Ascending aorta (tissue), 2 donors: ENCODE measurements around the gene PPP2R2D. TPM values are rescaled to one million over a fixed set of nuclear protein-coding genes. Genes with fewer than 3 reads are reported as not detected.

Source experiments
- DNase-seq, 2 donors: peaks; one replicate each; pipeline ENCODE4 v3.0.0-alpha.2; 2019; ENCODE audit warnings: low spot score in 2 of 2
- H3K27ac ChIP-seq, 2 donors: fragments of 200-600 bp; sonication (generic); one replicate each; pipeline ENCODE4 v1.5.1; 2016 to 2017; ENCODE audit warnings: mild to moderate bottlenecking in 1 of 2
- H3K27me3 ChIP-seq: fragments of 200-600 bp; sonication (generic); one replicate; pipeline ENCODE4 v1.5.1; 2017
- H3K36me3 ChIP-seq, 2 donors: fragments of 200-600 bp; sonication (generic); one replicate each; pipeline ENCODE4 v1.5.1; 2016
- H3K4me1 ChIP-seq, 2 donors: fragments of 200-600 bp; sonication (generic); one replicate each; pipeline ENCODE4 v1.5.1; 2016 to 2017; ENCODE audit warnings: mild to moderate bottlenecking in 1 of 2
- H3K4me3 ChIP-seq, 2 donors: fragments of 200-600 bp; sonication (generic); one replicate each; pipeline ENCODE4 v1.5.1; 2016 to 2017; ENCODE audit warnings: mild to moderate bottlenecking in 1 of 2
- H3K9me3 ChIP-seq, 2 donors: fragments of 200-600 bp; sonication (generic); one replicate each; pipeline ENCODE4 v1.5.1; 2016
- intact Hi-C: fragments of 100-400 bp; cut with DNase I; formaldehyde crosslinking; loops from one replicate; pipeline ENCODE4 v1.15.1; 2023
- total RNA-seq: library from RNA; depleted of rRNA; stranded (reverse); fragments of >200 nt; gene quantifications from one replicate; pipeline ENCODE4 v1.1.0, GENCODE V29; 2016
- TF ChIP-seq, protein P1 (sequence below), 3 experiments: fragments of 200-600 bp in 2 of 3; fragments of 450-650 bp in 1 of 3; sonication (generic) in 2 of 3; IDR thresholded peaks; one replicate each; pipeline ENCODE4 v1.5.1; 2016 to 2019; ENCODE audit warnings: antibody characterized with exemption in 3 of 3, mild to moderate bottlenecking in 1 of 3, moderate library complexity in 1 of 3

The PPP2R2D gene
- total RNA-seq, 1 donor from 2014 or later = 11.8 TPM

DNA sequence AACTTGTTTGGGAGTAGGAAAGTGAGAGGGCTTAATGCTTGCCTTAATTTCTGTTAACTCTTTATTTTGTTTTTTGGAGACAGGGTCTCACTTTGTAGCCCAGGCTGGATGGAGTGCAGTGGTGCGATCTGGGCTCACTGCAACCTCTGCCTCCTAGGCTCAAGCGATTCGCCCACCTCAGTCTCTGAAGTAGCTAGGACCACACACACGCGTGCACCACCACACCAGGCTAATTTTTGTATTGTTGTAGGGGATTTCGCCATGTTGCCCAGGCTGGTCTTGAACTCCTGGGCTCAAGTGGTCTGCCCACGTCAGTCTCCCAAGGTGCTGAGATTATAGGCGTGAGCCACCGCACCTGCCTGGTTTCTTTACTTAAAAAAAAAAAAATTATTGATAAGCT lies 1.9 kb downstream of the PPP2R2D start:
- peak overlapping the region in 1 of 2 donors; percentile 98 for H3K4me3 ChIP-seq
- no peak overlapping the region for H3K27ac ChIP-seq
- no peaks in the 10 kb centered on the region for H3K9me3 ChIP-seq
- no peaks in the 10 kb centered on the region for H3K27me3 ChIP-seq
- TF ChIP-seq, protein P1, sequence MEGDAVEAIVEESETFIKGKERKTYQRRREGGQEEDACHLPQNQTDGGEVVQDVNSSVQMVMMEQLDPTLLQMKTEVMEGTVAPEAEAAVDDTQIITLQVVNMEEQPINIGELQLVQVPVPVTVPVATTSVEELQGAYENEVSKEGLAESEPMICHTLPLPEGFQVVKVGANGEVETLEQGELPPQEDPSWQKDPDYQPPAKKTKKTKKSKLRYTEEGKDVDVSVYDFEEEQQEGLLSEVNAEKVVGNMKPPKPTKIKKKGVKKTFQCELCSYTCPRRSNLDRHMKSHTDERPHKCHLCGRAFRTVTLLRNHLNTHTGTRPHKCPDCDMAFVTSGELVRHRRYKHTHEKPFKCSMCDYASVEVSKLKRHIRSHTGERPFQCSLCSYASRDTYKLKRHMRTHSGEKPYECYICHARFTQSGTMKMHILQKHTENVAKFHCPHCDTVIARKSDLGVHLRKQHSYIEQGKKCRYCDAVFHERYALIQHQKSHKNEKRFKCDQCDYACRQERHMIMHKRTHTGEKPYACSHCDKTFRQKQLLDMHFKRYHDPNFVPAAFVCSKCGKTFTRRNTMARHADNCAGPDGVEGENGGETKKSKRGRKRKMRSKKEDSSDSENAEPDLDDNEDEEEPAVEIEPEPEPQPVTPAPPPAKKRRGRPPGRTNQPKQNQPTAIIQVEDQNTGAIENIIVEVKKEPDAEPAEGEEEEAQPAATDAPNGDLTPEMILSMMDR (IDR thresholded peaks at IDR 0.05) = no peak
- intact Hi-C loops = loop anchor here (5.0 kb wide), 2 partner anchors 430 to 1475 kb away; partner anchors contain the start of genes LRRC27 and PAOX
- no peak for DNase-seq
- peaks cover 4 to 8% of the 10 kb centered on the region in 2 donors for H3K36me3 ChIP-seq
- H3K4me1 ChIP-seq = peaks cover 0 to 22% of the 10 kb centered on the region in 2 donors

DNA sequence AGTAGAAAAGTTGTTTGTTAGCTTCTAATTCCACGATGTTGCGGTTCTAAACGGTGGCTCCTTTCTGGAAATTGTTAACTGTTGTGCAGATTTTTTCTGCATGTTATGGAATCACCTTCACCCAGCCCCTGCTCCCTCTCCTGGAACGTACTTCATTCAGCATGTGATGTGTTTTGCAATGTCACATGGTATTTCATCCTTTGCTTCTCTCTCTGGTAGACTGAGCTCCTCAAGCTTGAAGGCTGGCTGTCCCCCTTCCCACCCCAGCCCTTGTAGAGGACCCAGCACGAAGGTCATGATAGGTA lies 4.4 kb downstream of the PPP2R2D start:
- Histone ChIP-seq H3K27me3 (no peaks in the 10 kb centered on the region), H3K27ac (no peak overlapping the region), H3K9me3 (no peaks in the 10 kb centered on the region), H3K4me1 (peaks cover 0 to 18% of the 10 kb centered on the region in 2 donors), H3K4me3 (no peak overlapping the region), H3K36me3 (peaks cover 4 to 8% of the 10 kb centered on the region in 2 donors)
- DNase-seq = no peak
- intact Hi-C loops = no loop called here
- TF ChIP-seq, protein P1 (IDR thresholded peaks at IDR 0.05) = no peak

DNA sequence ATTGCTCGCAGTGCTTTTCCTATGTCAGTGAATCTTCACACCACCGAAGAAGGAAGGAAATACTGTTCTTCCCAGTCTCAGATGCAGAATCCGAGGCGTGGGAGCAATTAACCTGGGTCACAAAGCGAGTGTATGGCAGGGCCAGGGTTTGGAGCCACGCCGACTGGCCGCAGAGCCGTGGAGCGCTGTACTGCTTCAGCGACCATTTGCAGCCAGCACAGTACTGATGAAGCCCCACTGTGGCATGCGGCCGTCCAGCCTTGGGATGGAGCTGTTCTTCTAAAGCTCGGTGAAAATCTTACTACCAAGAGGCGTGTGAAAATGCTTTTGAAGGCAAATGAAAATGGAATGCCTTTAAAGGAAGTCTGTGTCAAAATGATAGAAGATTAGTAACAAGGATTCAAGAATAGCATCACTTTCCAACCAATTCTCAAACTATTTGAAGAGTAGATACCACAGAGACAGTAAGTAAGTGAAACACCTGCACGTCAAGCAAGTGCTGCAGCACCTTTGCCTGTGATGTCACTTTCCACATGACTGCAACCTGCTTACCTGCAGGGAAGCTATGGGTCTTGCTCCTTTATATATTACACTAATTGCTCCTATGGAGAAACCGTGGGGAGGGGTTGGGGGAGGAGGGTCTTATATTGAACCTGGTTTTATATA lies 4.9 kb downstream of the PPP2R2D start:
- no peaks in the 10 kb centered on the region for H3K9me3 ChIP-seq
- H3K27ac ChIP-seq = no peak overlapping the region
- H3K4me1 ChIP-seq = peaks cover 0 to 18% of the 10 kb centered on the region in 2 donors
- H3K4me3 ChIP-seq = no peak overlapping the region
- H3K36me3 ChIP-seq = peaks cover 4 to 8% of the 10 kb centered on the region in 2 donors
- TF ChIP-seq, protein P1 (IDR thresholded peaks at IDR 0.05) = no peak
- intact Hi-C loops = no loop called here
- H3K27me3 ChIP-seq = no peaks in the 10 kb centered on the region
- DNase-seq = no peak

DNA sequence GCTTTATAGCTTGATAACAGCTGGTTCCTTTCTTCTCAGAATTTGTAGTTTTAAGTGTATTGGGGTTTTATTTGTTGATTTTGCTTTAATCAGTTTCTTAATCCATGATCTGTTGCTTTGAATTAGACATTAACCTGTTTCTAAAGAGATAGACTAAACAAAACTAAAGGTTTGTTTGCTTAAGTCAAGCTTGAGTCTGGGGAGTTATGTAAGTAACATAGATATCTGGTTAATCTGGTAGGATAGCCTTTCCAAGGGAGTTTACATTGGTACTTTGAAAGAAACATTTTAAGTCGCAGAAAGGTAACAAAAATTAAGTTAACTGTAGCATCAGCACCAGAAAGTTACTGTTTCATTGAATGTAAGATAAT lies 5.4 kb downstream of the PPP2R2D start:
- Histone ChIP-seq H3K36me3 (peaks cover 4 to 8% of the 10 kb centered on the region in 2 donors), H3K4me3 (no peak overlapping the region), H3K9me3 (no peaks in the 10 kb centered on the region), H3K27me3 (no peaks in the 10 kb centered on the region), H3K27ac (no peak overlapping the region), H3K4me1 (peaks cover 0 to 18% of the 10 kb centered on the region in 2 donors)
- TF ChIP-seq, protein P1 (IDR thresholded peaks at IDR 0.05) = no peak
- DNase-seq = no peak
- intact Hi-C loops = no loop called here

DNA sequence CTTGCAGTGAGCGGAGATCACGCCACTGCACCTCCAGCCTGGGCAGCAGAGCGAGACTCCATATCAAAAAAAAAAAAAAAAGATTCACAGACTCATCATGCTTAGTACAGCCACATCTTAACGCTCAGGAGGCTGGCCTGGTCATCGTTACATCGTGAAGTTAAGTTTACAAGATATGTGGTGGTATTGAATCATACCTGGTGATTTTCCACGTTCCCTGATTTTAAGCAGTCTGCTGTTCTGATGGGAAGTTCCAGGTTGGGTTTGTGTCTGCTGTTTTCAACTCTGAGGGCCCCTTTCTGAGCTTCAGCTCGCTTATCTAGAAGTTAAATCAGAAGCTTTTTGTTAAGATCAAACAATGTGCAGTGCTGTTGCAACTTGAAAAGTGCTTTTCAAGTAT lies 6.9 kb downstream of the PPP2R2D start:
- no peak overlapping the region for H3K4me3 ChIP-seq
- no peaks in the 10 kb centered on the region for H3K9me3 ChIP-seq
- TF ChIP-seq, protein P1 (IDR thresholded peaks at IDR 0.05) = no peak
- H3K27ac ChIP-seq = no peak overlapping the region
- peaks cover 8 to 11% of the 10 kb centered on the region in 2 donors for H3K36me3 ChIP-seq
- peaks cover 0 to 10% of the 10 kb centered on the region in 2 donors for H3K4me1 ChIP-seq
- H3K27me3 ChIP-seq = no peaks in the 10 kb centered on the region
- intact Hi-C loops = no loop called here
- no peak for DNase-seq
